MM.1S (cell line): ENCODE measurements around the gene SPATC1L.

Experiments used
- EZH2 ChIP-seq: fragments of 300-600 bp; sonication (generic); optimal IDR thresholded peaks from 2 replicates; pipeline ENCODE3; 2017; ENCODE audit warnings: low read depth, mild to moderate bottlenecking, antibody characterized with exemption, low read length, mixed read lengths
- EZH2phosphoT487 ChIP-seq: fragments of 300-600 bp; sonication (generic); IDR thresholded peaks from 2 replicates; pipeline ENCODE4 v1.6.1; 2018; ENCODE audit warnings: antibody characterized with exemption, low read length
- TF ChIP-seq, protein P1 (sequence below): fragments of 300-600 bp; sonication (generic); IDR thresholded peaks from 2 replicates; pipeline ENCODE4 v1.5.1; 2016; ENCODE audit warnings: antibody characterized with exemption, low read length, mixed read lengths

DNA sequence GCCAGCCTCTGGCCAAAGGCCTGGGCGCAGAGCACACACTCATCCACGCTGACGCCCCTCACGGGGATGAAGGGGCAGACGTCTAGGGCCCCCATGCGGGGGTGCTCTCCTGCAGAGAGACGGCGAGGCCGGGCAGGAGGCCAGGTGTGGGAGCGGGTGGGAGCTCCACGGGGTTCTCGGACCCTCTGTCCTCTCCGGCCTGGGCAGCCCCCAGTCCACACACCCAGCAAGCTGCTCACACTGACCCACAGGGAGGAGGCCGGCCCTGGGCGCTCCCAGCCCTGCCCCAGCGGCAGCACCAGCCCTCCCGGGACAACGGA lies 31.4 kb downstream of the SPATC1L start:
- TF ChIP-seq, protein P1, sequence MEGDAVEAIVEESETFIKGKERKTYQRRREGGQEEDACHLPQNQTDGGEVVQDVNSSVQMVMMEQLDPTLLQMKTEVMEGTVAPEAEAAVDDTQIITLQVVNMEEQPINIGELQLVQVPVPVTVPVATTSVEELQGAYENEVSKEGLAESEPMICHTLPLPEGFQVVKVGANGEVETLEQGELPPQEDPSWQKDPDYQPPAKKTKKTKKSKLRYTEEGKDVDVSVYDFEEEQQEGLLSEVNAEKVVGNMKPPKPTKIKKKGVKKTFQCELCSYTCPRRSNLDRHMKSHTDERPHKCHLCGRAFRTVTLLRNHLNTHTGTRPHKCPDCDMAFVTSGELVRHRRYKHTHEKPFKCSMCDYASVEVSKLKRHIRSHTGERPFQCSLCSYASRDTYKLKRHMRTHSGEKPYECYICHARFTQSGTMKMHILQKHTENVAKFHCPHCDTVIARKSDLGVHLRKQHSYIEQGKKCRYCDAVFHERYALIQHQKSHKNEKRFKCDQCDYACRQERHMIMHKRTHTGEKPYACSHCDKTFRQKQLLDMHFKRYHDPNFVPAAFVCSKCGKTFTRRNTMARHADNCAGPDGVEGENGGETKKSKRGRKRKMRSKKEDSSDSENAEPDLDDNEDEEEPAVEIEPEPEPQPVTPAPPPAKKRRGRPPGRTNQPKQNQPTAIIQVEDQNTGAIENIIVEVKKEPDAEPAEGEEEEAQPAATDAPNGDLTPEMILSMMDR = no peak
- TF ChIP-seq EZH2 (no peak), EZH2phosphoT487 (no peak)
